ENCODE measurements around the gene MAP2K5.
"Not testable (repeated sequence)": the region's sequence is repeated elsewhere in the genome, so short reads cannot be mapped to it uniquely, and the experiment has no call there.

MAP2K5 gene

GRCh38 chr15:67607959-67608637, 65.6 kb downstream of the MAP2K5 start:
- Histone ChIP-seq H3K27ac (ENCODE audit: low read depth, low read length) (no peak overlapping the region), H3K9ac (ENCODE audit: low read depth in 1 of 2, low read length in 2 of 2) (no peak overlapping the region), H3K27me3 (ENCODE audit: control insufficient read depth in 1 of 2, insufficient read depth in 2 of 2, low read length in 2 of 2) (no peaks in the 10 kb centered on the region), H3K9me3 (ENCODE audit: control insufficient read depth in 1 of 2, low read length in 2 of 2) (no peaks in the 10 kb centered on the region), H3K36me3 (ENCODE audit: control insufficient read depth in 1 of 2, insufficient read depth in 2 of 2, low read length in 2 of 2) (no peaks in the 10 kb centered on the region), H3K4me3 (ENCODE audit: low read depth in 1 of 2, low read length in 2 of 2) (no peak overlapping the region), H3K4me1 (ENCODE audit: control insufficient read depth in 1 of 2, insufficient read depth in 2 of 2, low read length in 2 of 2) (peaks cover 15 to 25% of the 10 kb centered on the region in 2 donors)

DNA sequence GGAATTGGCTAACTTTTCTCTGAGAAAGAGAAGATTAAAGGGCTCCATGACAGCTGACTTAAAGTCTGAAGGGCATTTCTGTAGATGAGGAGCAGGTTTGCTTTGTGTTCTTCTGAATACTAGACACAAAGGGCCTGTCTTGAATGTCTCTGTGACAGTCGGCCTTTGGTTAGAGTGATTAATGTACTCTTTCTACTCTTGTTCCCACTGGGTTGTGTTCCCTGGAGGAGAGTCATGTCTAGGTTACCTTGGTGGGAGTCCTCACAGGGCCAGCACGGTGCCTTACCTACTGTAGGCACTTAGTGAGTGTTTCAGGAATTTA, 66.1 kb downstream of the MAP2K5 start:
- H3K9ac ChIP-seq (ENCODE audit: low read depth in 1 of 2, low read length in 2 of 2): no peak overlapping the region

DNA sequence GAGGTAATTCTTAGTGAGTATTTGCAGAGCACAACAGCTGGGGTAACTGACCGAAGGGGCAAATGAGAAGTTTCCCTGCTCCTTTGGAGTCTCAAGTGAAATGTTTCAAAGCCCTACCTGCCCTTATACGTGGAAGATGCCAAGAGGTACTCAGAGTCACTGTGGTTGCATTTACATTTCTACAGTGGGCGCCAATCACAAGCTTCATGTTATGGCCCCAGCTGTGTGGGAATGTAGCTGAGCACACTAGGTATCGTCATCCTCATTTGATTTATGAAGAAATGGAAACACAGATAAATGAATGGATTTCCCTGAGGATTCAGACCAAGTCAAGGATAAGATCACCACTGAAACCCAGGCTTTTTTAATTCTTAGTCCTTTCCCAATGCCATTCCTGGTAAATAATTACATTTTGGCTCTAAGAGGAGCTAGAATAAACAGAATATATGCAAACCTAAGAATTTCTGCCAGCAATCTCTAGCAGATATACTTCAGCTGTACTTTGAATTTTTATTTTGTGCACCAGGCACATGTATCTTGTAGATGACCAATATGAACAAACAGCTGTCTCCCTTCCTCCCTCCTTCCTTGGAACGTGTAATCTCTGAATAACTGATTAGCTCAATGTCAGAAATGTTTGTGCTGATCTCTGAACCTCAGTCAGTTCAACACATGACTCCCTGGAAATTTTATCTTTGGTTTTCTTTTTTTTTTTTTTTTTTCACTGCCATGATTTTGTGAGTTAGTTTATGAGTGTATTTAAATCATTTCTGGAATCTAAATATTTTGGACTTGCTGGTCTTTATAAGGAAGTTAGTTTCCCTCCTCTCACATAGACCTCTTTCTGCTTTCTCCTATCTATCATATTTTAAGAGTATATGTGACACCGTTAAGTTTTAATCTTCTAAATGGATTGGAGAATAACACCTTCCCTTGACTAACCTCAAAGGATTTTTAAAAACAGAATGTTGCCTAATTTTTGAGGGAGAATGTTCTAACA, 69.2 kb downstream of the MAP2K5 start:
- Histone ChIP-seq H3K27ac (ENCODE audit: low read depth, low read length) (no peak overlapping the region), H3K9ac (ENCODE audit: low read depth in 1 of 2, low read length in 2 of 2) (no peak overlapping the region), H3K36me3 (ENCODE audit: control insufficient read depth in 1 of 2, insufficient read depth in 2 of 2, low read length in 2 of 2) (no peaks in the 10 kb centered on the region), H3K9me3 (ENCODE audit: control insufficient read depth in 1 of 2, low read length in 2 of 2) (no peaks in the 10 kb centered on the region), H3K4me3 (ENCODE audit: low read depth in 1 of 2, low read length in 2 of 2) (no peak overlapping the region), H3K27me3 (ENCODE audit: control insufficient read depth in 1 of 2, insufficient read depth in 2 of 2, low read length in 2 of 2) (no peaks in the 10 kb centered on the region), H3K4me1 (ENCODE audit: control insufficient read depth in 1 of 2, insufficient read depth in 2 of 2, low read length in 2 of 2) (peaks cover 15 to 27% of the 10 kb centered on the region in 2 donors)

More for the DNA sequence above, 66.1 kb downstream of the MAP2K5 start:
- no peaks in the 10 kb centered on the region for H3K9me3 ChIP-seq (ENCODE audit: control insufficient read depth in 1 of 2, low read length in 2 of 2)
- H3K27ac ChIP-seq (ENCODE audit: low read depth, low read length): no peak overlapping the region
- H3K27me3 ChIP-seq (ENCODE audit: control insufficient read depth in 1 of 2, insufficient read depth in 2 of 2, low read length in 2 of 2): no peaks in the 10 kb centered on the region
- H3K36me3 ChIP-seq (ENCODE audit: control insufficient read depth in 1 of 2, insufficient read depth in 2 of 2, low read length in 2 of 2): no peaks in the 10 kb centered on the region
- H3K4me3 ChIP-seq (ENCODE audit: low read depth in 1 of 2, low read length in 2 of 2): no peak overlapping the region
- H3K4me1 ChIP-seq (ENCODE audit: control insufficient read depth in 1 of 2, insufficient read depth in 2 of 2, low read length in 2 of 2): peaks cover 15 to 27% of the 10 kb centered on the region in 2 donors

- Histone ChIP-seq H3K9ac (ENCODE audit: low read depth in 1 of 2, low read length in 2 of 2) (no peak overlapping the region), H3K9me3 (ENCODE audit: control insufficient read depth in 1 of 2, low read length in 2 of 2) (no peaks in the 10 kb centered on the region), H3K27ac (ENCODE audit: low read depth, low read length) (no peak overlapping the region), H3K36me3 (ENCODE audit: control insufficient read depth in 1 of 2, insufficient read depth in 2 of 2, low read length in 2 of 2) (no peaks in the 10 kb centered on the region), H3K4me3 (ENCODE audit: low read depth in 1 of 2, low read length in 2 of 2) (no peak overlapping the region), H3K27me3 (ENCODE audit: control insufficient read depth in 1 of 2, insufficient read depth in 2 of 2, low read length in 2 of 2) (no peaks in the 10 kb centered on the region), H3K4me1 (ENCODE audit: control insufficient read depth in 1 of 2, insufficient read depth in 2 of 2, low read length in 2 of 2) (peaks cover 11 to 24% of the 10 kb centered on the region in 2 donors)
These were observed 70.7 kb downstream of the MAP2K5 start for GRCh38 chr15:67613211-67613610.

DNA sequence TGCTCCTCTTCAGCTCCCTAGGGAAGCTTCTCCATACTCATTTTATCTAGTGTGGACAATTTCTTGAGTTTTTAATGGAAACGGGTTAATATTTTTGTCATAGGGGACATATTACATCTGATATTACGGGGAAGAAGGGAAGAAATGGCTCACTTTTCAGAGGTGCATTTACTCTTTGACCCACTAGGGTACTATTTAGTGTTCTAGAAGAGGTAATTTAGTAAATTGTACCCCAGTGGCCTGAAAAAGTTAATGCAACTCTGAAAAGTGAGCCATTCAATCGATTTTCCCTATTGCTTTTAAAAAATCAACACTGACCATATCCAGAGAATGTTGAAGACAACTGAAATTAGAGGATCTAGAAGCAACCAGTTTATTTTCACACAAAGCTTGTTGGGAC, 71.2 kb downstream of the MAP2K5 start:
- H3K4me1 ChIP-seq (ENCODE audit: control insufficient read depth in 1 of 2, insufficient read depth in 2 of 2, low read length in 2 of 2): peaks cover 6 to 21% of the 10 kb centered on the region in 2 donors
- no peak overlapping the region for H3K9ac ChIP-seq (ENCODE audit: low read depth in 1 of 2, low read length in 2 of 2)
- H3K4me3 ChIP-seq (ENCODE audit: low read depth in 1 of 2, low read length in 2 of 2): no peak overlapping the region

GRCh38 chr15:67615131-67615534, 72.6 kb downstream of the MAP2K5 start:
- H3K9ac ChIP-seq (ENCODE audit: low read depth in 1 of 2, low read length in 2 of 2); H3K9me3 ChIP-seq (ENCODE audit: control insufficient read depth in 1 of 2, low read length in 2 of 2); H3K36me3 ChIP-seq (ENCODE audit: control insufficient read depth in 1 of 2, insufficient read depth in 2 of 2, low read length in 2 of 2); H3K4me3 ChIP-seq (ENCODE audit: low read depth in 1 of 2, low read length in 2 of 2); H3K27ac ChIP-seq (ENCODE audit: low read depth, low read length); H3K27me3 ChIP-seq (ENCODE audit: control insufficient read depth in 1 of 2, insufficient read depth in 2 of 2, low read length in 2 of 2): not testable (repeated sequence)
- H3K4me1 ChIP-seq (ENCODE audit: control insufficient read depth in 1 of 2, insufficient read depth in 2 of 2, low read length in 2 of 2): peaks cover 4 to 21% of the 10 kb centered on the region in 2 donors

More for the DNA sequence above, 71.2 kb downstream of the MAP2K5 start:
- no peak overlapping the region for H3K27ac ChIP-seq (ENCODE audit: low read depth, low read length)
- no peaks in the 10 kb centered on the region for H3K9me3 ChIP-seq (ENCODE audit: control insufficient read depth in 1 of 2, low read length in 2 of 2)
- H3K27me3 ChIP-seq (ENCODE audit: control insufficient read depth in 1 of 2, insufficient read depth in 2 of 2, low read length in 2 of 2): no peaks in the 10 kb centered on the region
- H3K36me3 ChIP-seq (ENCODE audit: control insufficient read depth in 1 of 2, insufficient read depth in 2 of 2, low read length in 2 of 2): no peaks in the 10 kb centered on the region

DNA sequence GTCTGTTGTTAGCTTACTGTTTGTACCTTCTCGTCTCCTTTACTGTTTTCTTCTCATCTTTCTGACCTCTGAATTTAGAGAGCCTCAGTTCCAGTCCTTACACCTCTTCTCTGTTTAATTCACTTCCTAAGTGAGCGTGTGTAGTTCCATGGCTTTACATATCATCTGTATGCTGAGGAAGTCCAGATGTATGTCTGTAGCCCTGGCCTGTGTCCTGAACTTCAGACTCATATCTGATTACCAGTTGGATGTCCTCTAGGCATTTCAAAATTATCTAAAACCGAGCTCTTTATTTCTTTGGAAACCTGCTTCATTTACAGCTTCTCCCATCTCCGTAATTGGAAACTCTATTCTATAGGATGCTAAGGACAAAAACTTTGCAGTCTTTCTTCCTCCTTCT, 75.8 kb downstream of the MAP2K5 start:
- Histone ChIP-seq H3K4me1 (ENCODE audit: control insufficient read depth in 1 of 2, insufficient read depth in 2 of 2, low read length in 2 of 2) (no peaks in the 10 kb centered on the region), H3K4me3 (ENCODE audit: low read depth in 1 of 2, low read length in 2 of 2) (no peak overlapping the region), H3K27ac (ENCODE audit: low read depth, low read length) (no peak overlapping the region), H3K9me3 (ENCODE audit: control insufficient read depth in 1 of 2, low read length in 2 of 2) (no peaks in the 10 kb centered on the region), H3K27me3 (ENCODE audit: control insufficient read depth in 1 of 2, insufficient read depth in 2 of 2, low read length in 2 of 2) (no peaks in the 10 kb centered on the region), H3K36me3 (ENCODE audit: control insufficient read depth in 1 of 2, insufficient read depth in 2 of 2, low read length in 2 of 2) (no peaks in the 10 kb centered on the region), H3K9ac (ENCODE audit: low read depth in 1 of 2, low read length in 2 of 2) (no peak overlapping the region)

DNA sequence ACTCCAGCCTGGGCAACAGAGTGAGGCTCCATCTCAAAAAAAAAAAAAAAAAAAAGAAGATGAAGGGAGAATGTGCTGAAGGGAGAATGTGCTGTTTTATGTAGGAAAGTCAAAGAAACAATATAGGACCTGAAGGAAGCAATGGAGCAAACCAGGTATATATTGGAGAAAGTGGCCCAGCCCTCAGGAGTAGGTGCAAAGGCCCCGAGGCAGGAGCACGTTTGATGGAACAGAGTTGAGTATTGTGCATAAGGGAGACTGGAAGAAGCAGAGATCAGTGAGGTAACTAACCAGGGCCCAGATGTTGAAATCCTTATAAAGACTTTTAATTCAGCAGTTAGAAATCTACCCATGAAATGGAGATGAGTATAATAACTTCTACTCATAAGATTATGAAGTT, 79.6 kb downstream of the MAP2K5 start:
- no peak overlapping the region for H3K4me3 ChIP-seq (ENCODE audit: low read depth in 1 of 2, low read length in 2 of 2)

GRCh38 chr15:67632261-67632660, 89.8 kb downstream of the MAP2K5 start:
- no peak overlapping the region for H3K4me3 ChIP-seq (ENCODE audit: low read depth in 1 of 2, low read length in 2 of 2)
- H3K4me1 ChIP-seq (ENCODE audit: control insufficient read depth in 1 of 2, insufficient read depth in 2 of 2, low read length in 2 of 2): no peaks in the 10 kb centered on the region
- no peak overlapping the region for H3K9ac ChIP-seq (ENCODE audit: low read depth in 1 of 2, low read length in 2 of 2)
- H3K9me3 ChIP-seq (ENCODE audit: control insufficient read depth in 1 of 2, low read length in 2 of 2): no peaks in the 10 kb centered on the region
- no peaks in the 10 kb centered on the region for H3K27me3 ChIP-seq (ENCODE audit: control insufficient read depth in 1 of 2, insufficient read depth in 2 of 2, low read length in 2 of 2)
- H3K27ac ChIP-seq (ENCODE audit: low read depth, low read length): no peak overlapping the region
- H3K36me3 ChIP-seq (ENCODE audit: control insufficient read depth in 1 of 2, insufficient read depth in 2 of 2, low read length in 2 of 2): peaks cover 0 to 7% of the 10 kb centered on the region in 2 donors

More for the DNA sequence above, 79.6 kb downstream of the MAP2K5 start:
- Histone ChIP-seq H3K36me3 (ENCODE audit: control insufficient read depth in 1 of 2, insufficient read depth in 2 of 2, low read length in 2 of 2) (no peaks in the 10 kb centered on the region), H3K27ac (ENCODE audit: low read depth, low read length) (no peak overlapping the region), H3K9ac (ENCODE audit: low read depth in 1 of 2, low read length in 2 of 2) (no peak overlapping the region), H3K27me3 (ENCODE audit: control insufficient read depth in 1 of 2, insufficient read depth in 2 of 2, low read length in 2 of 2) (no peaks in the 10 kb centered on the region), H3K9me3 (ENCODE audit: control insufficient read depth in 1 of 2, low read length in 2 of 2) (no peaks in the 10 kb centered on the region), H3K4me1 (ENCODE audit: control insufficient read depth in 1 of 2, insufficient read depth in 2 of 2, low read length in 2 of 2) (no peaks in the 10 kb centered on the region)

DNA sequence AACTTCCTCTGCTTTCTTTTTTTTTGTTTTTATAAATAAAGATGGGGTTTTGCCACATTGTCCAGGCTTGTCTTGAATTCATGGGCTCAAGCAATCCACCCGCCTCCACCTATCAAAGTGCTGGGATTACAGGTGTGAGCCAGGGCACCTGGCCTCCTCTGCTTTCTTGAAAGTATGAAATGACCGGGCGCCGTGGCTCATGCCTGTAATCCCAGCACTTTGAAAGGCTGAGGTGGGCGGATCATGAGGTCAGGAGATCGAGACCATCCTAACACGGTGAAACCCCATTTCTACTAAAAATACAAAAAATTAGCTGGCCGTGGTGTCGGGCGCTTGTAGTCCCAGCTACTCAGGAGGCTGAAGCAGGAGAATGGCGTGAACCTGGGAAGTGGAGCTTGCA, 93.4 kb downstream of the MAP2K5 start:
- not testable (repeated sequence) for H3K4me1 ChIP-seq (ENCODE audit: control insufficient read depth in 1 of 2, insufficient read depth in 2 of 2, low read length in 2 of 2); H3K9me3 ChIP-seq (ENCODE audit: control insufficient read depth in 1 of 2, low read length in 2 of 2); H3K9ac ChIP-seq (ENCODE audit: low read depth in 1 of 2, low read length in 2 of 2); H3K27ac ChIP-seq (ENCODE audit: low read depth, low read length); H3K4me3 ChIP-seq (ENCODE audit: low read depth in 1 of 2, low read length in 2 of 2); H3K27me3 ChIP-seq (ENCODE audit: control insufficient read depth in 1 of 2, insufficient read depth in 2 of 2, low read length in 2 of 2)
- H3K36me3 ChIP-seq (ENCODE audit: control insufficient read depth in 1 of 2, insufficient read depth in 2 of 2, low read length in 2 of 2): peaks cover 0 to 10% of the 10 kb centered on the region in 2 donors

All from duodenal mucosa (tissue), 2 donors.